ENCODE results near the gene TOMM20.

DNA sequence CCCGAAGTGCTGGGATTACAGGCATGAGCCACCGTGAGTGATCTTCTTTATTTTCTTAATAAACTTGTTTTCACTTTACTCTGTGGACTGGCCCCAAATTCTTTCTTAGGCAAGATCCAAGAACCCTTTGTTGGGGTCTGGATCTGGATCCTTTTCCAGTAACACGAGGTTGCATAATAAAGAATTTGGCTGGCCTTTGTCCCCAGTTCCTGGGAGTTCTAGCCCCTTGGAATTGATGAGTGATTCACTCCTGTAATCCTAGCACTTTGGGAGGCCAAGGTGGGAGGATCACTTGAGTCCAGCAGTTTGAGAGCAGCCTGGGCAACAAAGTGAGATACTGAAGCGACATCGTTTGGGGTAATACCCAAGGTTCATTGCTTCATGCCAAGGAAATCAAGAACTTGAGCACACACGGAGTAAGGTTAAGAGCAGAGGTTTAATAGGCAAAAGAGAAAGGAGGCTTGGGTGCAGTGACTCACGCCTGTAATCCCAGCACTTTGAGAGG is 2.2 kb upstream of the TOMM20 start:
- TF ChIP-seq, protein P1, sequence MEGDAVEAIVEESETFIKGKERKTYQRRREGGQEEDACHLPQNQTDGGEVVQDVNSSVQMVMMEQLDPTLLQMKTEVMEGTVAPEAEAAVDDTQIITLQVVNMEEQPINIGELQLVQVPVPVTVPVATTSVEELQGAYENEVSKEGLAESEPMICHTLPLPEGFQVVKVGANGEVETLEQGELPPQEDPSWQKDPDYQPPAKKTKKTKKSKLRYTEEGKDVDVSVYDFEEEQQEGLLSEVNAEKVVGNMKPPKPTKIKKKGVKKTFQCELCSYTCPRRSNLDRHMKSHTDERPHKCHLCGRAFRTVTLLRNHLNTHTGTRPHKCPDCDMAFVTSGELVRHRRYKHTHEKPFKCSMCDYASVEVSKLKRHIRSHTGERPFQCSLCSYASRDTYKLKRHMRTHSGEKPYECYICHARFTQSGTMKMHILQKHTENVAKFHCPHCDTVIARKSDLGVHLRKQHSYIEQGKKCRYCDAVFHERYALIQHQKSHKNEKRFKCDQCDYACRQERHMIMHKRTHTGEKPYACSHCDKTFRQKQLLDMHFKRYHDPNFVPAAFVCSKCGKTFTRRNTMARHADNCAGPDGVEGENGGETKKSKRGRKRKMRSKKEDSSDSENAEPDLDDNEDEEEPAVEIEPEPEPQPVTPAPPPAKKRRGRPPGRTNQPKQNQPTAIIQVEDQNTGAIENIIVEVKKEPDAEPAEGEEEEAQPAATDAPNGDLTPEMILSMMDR (conservative IDR thresholded peaks at IDR 0.05; ENCODE audit: low read depth, low read length) = no peak
- no peak for TF ChIP-seq EZH2 (IDR thresholded peaks at IDR 0.05; ENCODE audit: borderline replicate concordance, low read depth, low read length, poor library complexity, severe bottlenecking)

Data from A673 (cell line).